Measurements from ENCODE around the gene RIPOR3.

RIPOR3 gene

GRCh38 chr20:50666709-50667298 is 24.5 kb downstream of the RIPOR3 start:
- H3K27ac ChIP-seq, result no peak overlapping the region
- H3K4me3 ChIP-seq (ENCODE audit: low read depth in 1 of 2, low read length in 1 of 2), result no peak overlapping the region
- no peaks in the 10 kb centered on the region for H3K9me3 ChIP-seq
- H3K4me1 ChIP-seq (ENCODE audit: control insufficient read depth in 1 of 2, insufficient read depth in 1 of 2, low read depth in 1 of 2, low read length in 1 of 2), result no peaks in the 10 kb centered on the region
- H3K36me3 ChIP-seq, result no peaks in the 10 kb centered on the region
- TF ChIP-seq, protein P1, sequence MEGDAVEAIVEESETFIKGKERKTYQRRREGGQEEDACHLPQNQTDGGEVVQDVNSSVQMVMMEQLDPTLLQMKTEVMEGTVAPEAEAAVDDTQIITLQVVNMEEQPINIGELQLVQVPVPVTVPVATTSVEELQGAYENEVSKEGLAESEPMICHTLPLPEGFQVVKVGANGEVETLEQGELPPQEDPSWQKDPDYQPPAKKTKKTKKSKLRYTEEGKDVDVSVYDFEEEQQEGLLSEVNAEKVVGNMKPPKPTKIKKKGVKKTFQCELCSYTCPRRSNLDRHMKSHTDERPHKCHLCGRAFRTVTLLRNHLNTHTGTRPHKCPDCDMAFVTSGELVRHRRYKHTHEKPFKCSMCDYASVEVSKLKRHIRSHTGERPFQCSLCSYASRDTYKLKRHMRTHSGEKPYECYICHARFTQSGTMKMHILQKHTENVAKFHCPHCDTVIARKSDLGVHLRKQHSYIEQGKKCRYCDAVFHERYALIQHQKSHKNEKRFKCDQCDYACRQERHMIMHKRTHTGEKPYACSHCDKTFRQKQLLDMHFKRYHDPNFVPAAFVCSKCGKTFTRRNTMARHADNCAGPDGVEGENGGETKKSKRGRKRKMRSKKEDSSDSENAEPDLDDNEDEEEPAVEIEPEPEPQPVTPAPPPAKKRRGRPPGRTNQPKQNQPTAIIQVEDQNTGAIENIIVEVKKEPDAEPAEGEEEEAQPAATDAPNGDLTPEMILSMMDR (IDR thresholded peaks at IDR 0.05), result no peak
- no peaks in the 10 kb centered on the region for H3K27me3 ChIP-seq

DNA sequence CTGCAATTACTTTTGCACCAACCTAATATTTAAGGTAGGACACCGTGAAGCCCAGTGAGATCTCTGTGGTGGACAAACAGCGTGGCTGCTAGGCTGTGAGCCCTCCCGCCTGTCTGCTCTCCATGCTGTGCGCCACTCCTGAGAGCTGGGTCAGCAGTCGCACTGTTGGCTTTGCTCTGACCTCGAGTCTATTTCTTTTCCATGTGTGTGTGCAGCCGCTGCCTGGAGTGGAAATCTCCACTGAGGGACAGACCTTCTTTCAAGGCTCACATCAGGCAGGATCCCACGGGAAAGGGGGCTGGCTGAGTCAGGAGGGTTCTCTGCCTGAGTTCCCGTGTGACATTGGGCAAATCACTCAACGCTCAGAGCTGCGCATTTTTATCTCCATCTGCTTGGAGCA is 27.1 kb downstream of the RIPOR3 start:
- Histone ChIP-seq H3K4me3 (ENCODE audit: low read depth in 1 of 2, low read length in 1 of 2) (no peak overlapping the region), H3K9me3 (no peaks in the 10 kb centered on the region), H3K27ac (no peak overlapping the region), H3K36me3 (no peaks in the 10 kb centered on the region), H3K4me1 (ENCODE audit: control insufficient read depth in 1 of 2, insufficient read depth in 1 of 2, low read depth in 1 of 2, low read length in 1 of 2) (peaks cover 5% of the 10 kb centered on the region in 2 experiments), H3K27me3 (no peaks in the 10 kb centered on the region)
- TF ChIP-seq, protein P1 (IDR thresholded peaks at IDR 0.05), result no peak

GRCh38 chr20:50663095-50663821 is 28.1 kb downstream of the RIPOR3 start:
- Histone ChIP-seq H3K36me3 (no peaks in the 10 kb centered on the region), H3K27ac (no peak overlapping the region), H3K4me1 (ENCODE audit: control insufficient read depth in 1 of 2, insufficient read depth in 1 of 2, low read depth in 1 of 2, low read length in 1 of 2) (peaks cover 5% of the 10 kb centered on the region in 2 experiments), H3K27me3 (no peaks in the 10 kb centered on the region), H3K4me3 (ENCODE audit: low read depth in 1 of 2, low read length in 1 of 2) (no peak overlapping the region), H3K9me3 (no peaks in the 10 kb centered on the region)
- TF ChIP-seq, protein P1 (IDR thresholded peaks at IDR 0.05), result no peak

DNA sequence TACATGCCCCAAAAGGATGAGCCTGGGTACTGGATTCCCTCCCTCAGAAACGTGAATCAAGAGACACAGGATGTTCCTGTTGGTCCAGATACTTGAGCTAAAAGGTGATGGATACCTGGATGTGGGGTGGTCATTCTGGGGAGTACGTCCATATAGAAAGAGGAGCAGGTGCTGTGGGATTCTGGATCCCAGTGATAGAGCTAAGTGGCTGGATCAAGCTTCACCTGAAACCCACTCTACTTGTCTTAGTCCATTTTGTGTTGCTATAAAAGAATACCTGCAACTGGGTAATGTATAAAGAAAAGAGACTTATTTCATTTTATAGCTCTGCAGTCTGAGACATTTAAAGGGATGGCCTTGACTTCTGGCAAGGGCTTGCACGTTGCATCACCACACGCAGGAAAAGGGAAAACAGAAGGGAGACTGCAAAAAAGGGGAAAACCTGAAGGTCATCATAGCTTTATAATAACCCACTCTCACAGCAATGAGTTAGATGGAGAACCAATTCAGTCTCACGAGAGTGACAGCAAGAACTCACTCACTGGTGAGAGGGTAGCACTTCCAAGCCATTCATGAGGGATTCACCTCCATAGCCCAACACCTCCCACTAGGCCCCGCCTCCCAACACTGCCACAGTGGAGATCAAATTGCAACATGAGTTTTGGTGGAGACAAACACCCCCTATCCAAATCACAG is 31.2 kb downstream of the RIPOR3 start:
- no peaks in the 10 kb centered on the region for H3K36me3 ChIP-seq
- no peaks in the 10 kb centered on the region for H3K27me3 ChIP-seq
- H3K9me3 ChIP-seq, result no peaks in the 10 kb centered on the region
- no peak overlapping the region for H3K27ac ChIP-seq
- H3K4me1 ChIP-seq (ENCODE audit: control insufficient read depth in 1 of 2, insufficient read depth in 1 of 2, low read depth in 1 of 2, low read length in 1 of 2), result peaks cover 5% of the 10 kb centered on the region in 2 experiments
- TF ChIP-seq, protein P1 (IDR thresholded peaks at IDR 0.05), result no peak
- H3K4me3 ChIP-seq (ENCODE audit: low read depth in 1 of 2, low read length in 1 of 2), result no peak overlapping the region

DNA sequence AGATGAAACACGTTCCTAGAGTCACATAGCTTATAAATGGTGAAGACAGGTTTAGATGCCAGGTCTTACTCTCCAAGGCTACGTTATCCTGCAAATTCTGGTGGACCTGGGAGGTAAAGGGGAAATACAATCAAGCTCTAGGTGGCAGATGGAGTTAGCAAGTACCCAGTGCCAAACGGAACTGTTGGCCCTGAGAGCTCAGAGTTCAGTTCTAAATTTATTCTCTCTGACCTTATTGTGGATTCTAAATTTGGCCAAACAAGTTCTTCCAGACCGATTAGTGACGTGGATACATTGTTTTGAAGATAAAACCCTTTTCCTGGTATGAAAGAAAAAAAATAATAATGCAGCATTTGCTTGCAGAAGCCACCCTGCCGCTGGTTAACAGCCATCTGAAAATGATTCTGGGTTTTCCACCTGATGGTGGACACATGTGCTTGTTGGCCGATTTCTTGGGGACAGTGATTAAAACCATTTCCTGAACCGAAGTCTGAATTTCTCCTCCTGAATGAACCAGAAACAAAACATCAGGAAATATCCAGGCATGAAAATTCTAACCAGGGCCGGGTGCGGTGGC is 32.5 kb downstream of the RIPOR3 start:
- Histone ChIP-seq H3K4me1 (ENCODE audit: control insufficient read depth in 1 of 2, insufficient read depth in 1 of 2, low read depth in 1 of 2, low read length in 1 of 2) (peaks cover 5% of the 10 kb centered on the region in 2 experiments), H3K4me3 (ENCODE audit: low read depth in 1 of 2, low read length in 1 of 2) (no peak overlapping the region), H3K27ac (no peak overlapping the region), H3K9me3 (no peaks in the 10 kb centered on the region), H3K36me3 (no peaks in the 10 kb centered on the region), H3K27me3 (no peaks in the 10 kb centered on the region)
- TF ChIP-seq, protein P1 (IDR thresholded peaks at IDR 0.05), result no peak
